GM12878 (cell line): Measurements from ENCODE around the gene JPT1. TPM values are rescaled to one million over a fixed set of nuclear protein-coding genes. Genes with fewer than 3 reads are reported as not detected.

Source experiments
- ATAC-seq: fragments of 200-7000 bp; cut with Tn5 transposase; 3 replicates; pipeline ENCODE4 v1.9.1; 2020; ENCODE audit warnings: mild to moderate bottlenecking, moderate library complexity
- BruUV-seq: library from RNA; stranded (reverse); fragments of 400-500 nt; replicated peaks from 2 replicates; lab custom pipeline; 2021; lab: Mats Ljungman, UMichigan
- CTCF ChIA-PET: fragments of 300-600 bp; sonication (Branson Sonifier 250); formaldehyde crosslinking; extraction: SDS; loops from one replicate; lab custom pipeline; 2021; ENCODE audit warnings: inconsistent platforms; lab: Yijun Ruan, JAX
- POLR2A ChIA-PET: fragments of 350-600 bp; formaldehyde crosslinking; extraction: SDS; loops from one replicate; lab custom pipeline; 2021; ENCODE audit warnings: inconsistent platforms; lab: Charles Lee
- RAD21 ChIA-PET: fragments of 300-600 bp; sonication (Branson Sonifier 250); formaldehyde crosslinking; loops from one replicate; lab custom pipeline; 2023; ENCODE audit warnings: antibody characterized with exemption; ENCODE audit not compliant: unreplicated experiment; lab: Charles Lee
- SMC1A ChIA-PET: fragments of 300-600 bp; sonication (Branson Sonifier 250); formaldehyde crosslinking; loops from one replicate; lab custom pipeline; 2023; ENCODE audit not compliant: unreplicated experiment, uncharacterized antibody; lab: Charles Lee
- DNase-seq: peaks from one replicate; pipeline ENCODE4 v3.0.0-alpha.2; 2011; ENCODE audit warnings: low read depth, low spot score
- FAIRE-seq: peaks from 3 replicates; lab custom pipeline; 2011; peaks lifted over from hg19 to GRCh38; lab: Jason Lieb, UNC
- H2AFZ ChIP-seq: 2 replicates; pipeline ENCODE4 v1.6.0; 2011; ENCODE audit warnings: low read depth, low read length, control low read depth; ENCODE audit not compliant: control insufficient read depth
- H3K27ac ChIP-seq: 2 replicates; pipeline ENCODE4 v1.5.1; 2011; ENCODE audit warnings: control low read depth; ENCODE audit not compliant: control insufficient read depth, insufficient read depth
- H3K27me3 ChIP-seq, 2 experiments: replicated peaks in 1 of 2; 2 replicates each; pipeline versions ENCODE4 v1.6.0 to v1.6.1; 2011; ENCODE audit warnings: low read length in 1 of 2; ENCODE audit not compliant: control insufficient read depth in 2 of 2, insufficient read depth in 2 of 2
- H3K36me3 ChIP-seq, 2 experiments: 2 replicates each; pipeline ENCODE4 v1.5.1; 2011; ENCODE audit warnings: low read length in 1 of 2; ENCODE audit not compliant: control insufficient read depth in 2 of 2, insufficient read depth in 2 of 2
- H3K4me1 ChIP-seq: 2 replicates; pipeline ENCODE4 v1.6.1; 2011; ENCODE audit warnings: mild to moderate bottlenecking, low read length, moderate library complexity, mixed read lengths; ENCODE audit not compliant: control insufficient read depth, insufficient read depth
- H3K4me2 ChIP-seq: 2 replicates; pipeline ENCODE4 v1.6.0; 2011; ENCODE audit warnings: control low read depth; ENCODE audit not compliant: control insufficient read depth, insufficient read depth
- H3K4me3 ChIP-seq: fragments of 200-600 bp; sonication (generic); 2 replicates; pipeline ENCODE4 v1.5.1; 2016
- H3K79me2 ChIP-seq: 2 replicates; pipeline ENCODE4 v1.6.0; 2011; ENCODE audit warnings: low read length; ENCODE audit not compliant: control insufficient read depth, insufficient read depth
- H3K9ac ChIP-seq: 2 replicates; pipeline ENCODE4 v1.8.0; 2011; ENCODE audit warnings: low read length, control low read depth, mixed read lengths; ENCODE audit not compliant: control insufficient read depth, insufficient read depth
- H3K9me3 ChIP-seq: replicated peaks from 3 replicates; pipeline ENCODE4 v1.5.1; 2011; ENCODE audit warnings: mild to moderate bottlenecking, low read length; ENCODE audit not compliant: control insufficient read depth, insufficient read depth
- H4K20me1 ChIP-seq: 2 replicates; pipeline ENCODE4 v1.6.0; 2011; ENCODE audit not compliant: control insufficient read depth, insufficient read depth
- BMI1 ChIP-seq: fragments of 450-650 bp; IDR thresholded peaks from 2 replicates; pipeline ENCODE4 v1.6.1; 2016; ENCODE audit warnings: mild to moderate bottlenecking, moderate library complexity, borderline replicate concordance
- CREB1 ChIP-seq: IDR thresholded peaks from 2 replicates; pipeline ENCODE4 v1.6.1; 2012; ENCODE audit warnings: low read depth, mild to moderate bottlenecking, inconsistent platforms
- ESRRA ChIP-seq: IDR thresholded peaks from 2 replicates; pipeline ENCODE4 v1.6.1; 2012; ENCODE audit warnings: mild to moderate bottlenecking, low read length, improper control_type of control experiment
- HDAC6 ChIP-seq: fragments of 200-600 bp; sonication (generic); IDR thresholded peaks from one replicate; pipeline ENCODE4 v1.8.0; 2017; ENCODE audit warnings: antibody characterized with exemption; ENCODE audit not compliant: unreplicated experiment
- MEF2B ChIP-seq: fragments of 450-650 bp; IDR thresholded peaks from 2 replicates; pipeline ENCODE4 v1.6.1; 2018; ENCODE audit warnings: mild to moderate bottlenecking, moderate library complexity; ENCODE audit not compliant: partially characterized antibody, poor library complexity, severe bottlenecking
- NBN ChIP-seq: fragments of 450-650 bp; IDR thresholded peaks from 2 replicates; pipeline ENCODE4 v1.6.1; 2016
- NKRF ChIP-seq: fragments of 450-650 bp; conservative IDR thresholded peaks from 2 replicates; pipeline ENCODE4 v1.6.1; 2017; ENCODE audit warnings: mild to moderate bottlenecking, moderate library complexity
- NR2F1 ChIP-seq: fragments of 450-650 bp; conservative IDR thresholded peaks from 2 replicates; pipeline ENCODE4 v1.6.1; 2017; ENCODE audit warnings: mild to moderate bottlenecking
- PBX3 ChIP-seq: IDR thresholded peaks from 2 replicates; pipeline ENCODE4 v1.6.1; 2011; ENCODE audit warnings: mild to moderate bottlenecking, low read depth, low read length, moderate library complexity; ENCODE audit not compliant: insufficient replicate concordance
- RCOR1 ChIP-seq: conservative IDR thresholded peaks from 2 replicates; pipeline ENCODE4 v1.6.1; 2012; ENCODE audit warnings: low read depth, low read length, improper control_type of control experiment
- SIX5 ChIP-seq: IDR thresholded peaks from 2 replicates; pipeline ENCODE4 v1.6.1; 2011; ENCODE audit warnings: mild to moderate bottlenecking, low read depth, low read length, moderate library complexity; ENCODE audit not compliant: severe bottlenecking
- SPI1 ChIP-seq: IDR thresholded peaks from 2 replicates; pipeline ENCODE4 v1.6.1; 2011; ENCODE audit warnings: low read depth, mild to moderate bottlenecking, low read length, moderate library complexity, borderline replicate concordance; ENCODE audit not compliant: insufficient read depth
- ZNF384 ChIP-seq: IDR thresholded peaks from 2 replicates; pipeline ENCODE4 v1.6.1; 2012; ENCODE audit warnings: low read depth, mild to moderate bottlenecking, low read length, improper control_type of control experiment, borderline replicate concordance
- WGBS: methylation state at CpG from one replicate; pipeline ENCODE4 v1.1.6; 2016; ENCODE audit warnings: low lambda C conversion rate; ENCODE audit not compliant: insufficient replicate concordance, insufficient coverage; ENCODE audit errors: missing lambda C conversion rate; 5-methylcytosine and 5-hydroxymethylcytosine counted together
- in situ Hi-C: fragments of 300-500 bp; cut with MboI; formaldehyde crosslinking; loops from 9 replicates; pipeline ENCODE4 v1.14.3; 2018; ENCODE audit warnings: mixed read lengths
- intact Hi-C: fragments of 100-400 bp; cut with micrococcal nuclease; formaldehyde crosslinking; loops from one replicate; pipeline ENCODE4 v1.14.2; 2022; ENCODE audit not compliant: unreplicated experiment
- polyA plus RNA-seq, 11 experiments: library from polyadenylated mRNA; depleted of rRNA in 4 of 11; unstranded in 6 of 11; stranded (reverse) in 5 of 11; fragments of >200 nt; fragmentation: Nextera tagmentation in 4 of 11; fragmentation: Illumina TruSeq in 1 of 11; extraction: Ambion mirVana in 4 of 11; extraction: Trizol in 1 of 11; gene quantifications; 1 replicate in 1 of 11; 2 replicates in 10 of 11; pipeline versions ENCODE4 v1.2.1 to v1.2.3, GENCODE V29; 2011 to 2016; ENCODE audit warnings: inconsistent platforms in 2 of 11, missing spikeins in 2 of 11, low read depth in 1 of 11
- total RNA-seq, 4 experiments: library from RNA; depleted of rRNA in 3 of 4; stranded (reverse); fragments of >200 nt in 3 of 4; fragmentation: Illumina TruSeq in 1 of 4; extraction: Trizol in 1 of 4; gene quantifications; 2 replicates each; pipeline versions ENCODE4 v1.2.1 to v1.2.3, GENCODE V29; 2013 to 2021

The JPT1 gene
- total and polyA plus RNA-seq, 10 of the 15 experiments (the other 5 are each of a cell fraction or from before 2014, with no cell fraction given): 79.7 to 651 (median 323) TPM

GRCh38 chr17:75094871-75095399 lies 59.4 kb downstream of the JPT1 start:
- H2AFZ ChIP-seq: no peak overlapping the region
- H3K4me2 ChIP-seq: no peak overlapping the region
- ATAC-seq (no peak), DNase-seq (no peak), FAIRE-seq (no peak)
- no peaks in the 10 kb centered on the region for H3K9me3 ChIP-seq
- no peak overlapping the region for H3K27ac ChIP-seq
- WGBS: 65% methylated on average over 16 of the region's 16 CpGs
- in situ Hi-C loops: no loop called here
- POLR2A ChIA-PET: interaction anchor here (1.4 kb wide), 1 partner anchor 14 kb away, joined by 3 read pairs; no protein-coding TSS in a partner anchor
- no peak overlapping the region for H3K9ac ChIP-seq
- TF ChIP-seq PBX3: no peak
- TF ChIP-seq, all 136 proteins: peak for 0
- Histone ChIP-seq H3K4me3 (no peak overlapping the region), H3K36me3 (no peaks in the 10 kb centered on the region), H3K4me1 (no peaks in the 10 kb centered on the region; the same call in 1 of the 2 replicates), H3K27me3 (no peaks in the 10 kb centered on the region), H3K79me2 (no peaks in the 10 kb centered on the region), H4K20me1 (no peaks in the 10 kb centered on the region)
- intact Hi-C loops: no loop called here
- ChIA-PET RAD21 (no interaction called here), SMC1A (no interaction called here), CTCF (interaction anchor here (1.6 kb wide), 1 partner anchor 9 kb away, joined by 4 read pairs; no protein-coding TSS in a partner anchor)
- no TSS peak for BruUV-seq

- Histone ChIP-seq H3K9me3 (no peaks in the 10 kb centered on the region), H3K36me3 (no peaks in the 10 kb centered on the region), H4K20me1 (no peaks in the 10 kb centered on the region), H3K27ac (no peak overlapping the region), H2AFZ (no peak overlapping the region), H3K4me3 (no peak overlapping the region), H3K4me1 (peaks cover 3% of the 10 kb centered on the region), H3K27me3 (no peaks in the 10 kb centered on the region), H3K4me2 (no peak overlapping the region), H3K79me2 (no peaks in the 10 kb centered on the region), H3K9ac (no peak overlapping the region)
- DNase-seq (no peak), ATAC-seq (no peak), FAIRE-seq (no peak)
- RAD21 ChIA-PET: no interaction called here
- in situ Hi-C loops (no loop called here), intact Hi-C loops (no loop called here)
- SMC1A ChIA-PET: no interaction called here
- BruUV-seq: no TSS peak
- 73% methylated on average over 18 of the region's 18 CpGs for WGBS
- CTCF ChIA-PET: interaction anchor here (1.2 kb wide), 1 partner anchor 12 kb away, joined by 4 read pairs; no protein-coding TSS in a partner anchor
- POLR2A ChIA-PET: interaction anchor here (0.6 to 0.9 kb wide), 2 partner anchors 12 to 17 kb away, joined by 3 to 5 read pairs; no protein-coding TSS in a partner anchor
- no peak for TF ChIP-seq ESRRA
- TF ChIP-seq NR2F1: no peak
- TF ChIP-seq BMI1: no peak
- no peak for TF ChIP-seq SPI1
- no peak for TF ChIP-seq NBN
- TF ChIP-seq ZNF384: no peak
- no peak for TF ChIP-seq SIX5
- no peak for TF ChIP-seq HDAC6
- TF ChIP-seq CREB1: no peak
- TF ChIP-seq NKRF: no peak
- no peak for TF ChIP-seq MEF2B
- no peak for TF ChIP-seq RCOR1
Observed at GRCh38 chr17:75093548-75094158, 60.7 kb downstream of the JPT1 start.
